ENCODE measurements around the gene SLC38A7.
"Not testable (repeated sequence)": the region's sequence is repeated elsewhere in the genome, so short reads cannot be mapped to it uniquely, and the experiment has no call there.

SLC38A7 gene

GRCh38 chr16:58684354-58685083 lies at the start of gene SLC38A7:
SLC38A7 (minus strand) TSS chr16:58684770; CDS start chr16:58680126, 4,644 bp downstream.
- peak; percentile 71 for DNase-seq (ENCODE audit: low spot score)

GRCh38 chr16:58733671-58734458 lies 49.3 kb upstream of the SLC38A7 start, which contains the start of gene GOT2:
GOT2 (minus strand) TSS chr16:58734316; CDS start chr16:58734228, 88 bp downstream.
- DNase-seq (ENCODE audit: low spot score) = peak; percentile 84

GRCh38 chr16:58733248-58733670 lies 48.7 kb upstream of the SLC38A7 start:
- no peak for DNase-seq (ENCODE audit: low spot score)

GRCh38 chr16:58732545-58733247 lies 48.1 kb upstream of the SLC38A7 start:
- peak; percentile 10 for DNase-seq (ENCODE audit: low spot score)

GRCh38 chr16:58730724-58731370 lies 46.3 kb upstream of the SLC38A7 start:
- DNase-seq (ENCODE audit: low spot score) = no peak

GRCh38 chr16:58727796-58728568 lies 43.4 kb upstream of the SLC38A7 start:
- DNase-seq (ENCODE audit: low spot score) = no peak

GRCh38 chr16:58727028-58727781 lies 42.6 kb upstream of the SLC38A7 start:
- DNase-seq (ENCODE audit: low spot score) = no peak

- no peak for DNase-seq (ENCODE audit: low spot score)
Measured at GRCh38 chr16:58723109-58723508, 38.5 kb upstream of the SLC38A7 start.

- no peak for DNase-seq (ENCODE audit: low spot score)
Measured at GRCh38 chr16:58717994-58718393, 33.4 kb upstream of the SLC38A7 start.

- DNase-seq (ENCODE audit: low spot score) = no peak
Measured at GRCh38 chr16:58716468-58716867, 31.9 kb upstream of the SLC38A7 start.

- DNase-seq (ENCODE audit: low spot score) = no peak
Measured at GRCh38 chr16:58713742-58714141, 29.2 kb upstream of the SLC38A7 start.

GRCh38 chr16:58709333-58709732 lies 24.8 kb upstream of the SLC38A7 start:
- DNase-seq (ENCODE audit: low spot score) = no peak

- no peak for DNase-seq (ENCODE audit: low spot score)
Measured at GRCh38 chr16:58699151-58699550, 14.6 kb upstream of the SLC38A7 start.

- no peak for DNase-seq (ENCODE audit: low spot score)
Measured at GRCh38 chr16:58695368-58695767, 10.8 kb upstream of the SLC38A7 start.

- DNase-seq (ENCODE audit: low spot score) = no peak
Measured at GRCh38 chr16:58692450-58692849, 7.9 kb upstream of the SLC38A7 start.

GRCh38 chr16:58686985-58687706 lies 2.6 kb upstream of the SLC38A7 start:
- DNase-seq (ENCODE audit: low spot score) = not testable (repeated sequence)

GRCh38 chr16:58685084-58685449 lies 497 bp upstream of the SLC38A7 start:
- DNase-seq (ENCODE audit: low spot score) = no peak

- no peak for DNase-seq (ENCODE audit: low spot score)
Measured at GRCh38 chr16:58684001-58684353, 593 bp downstream of the SLC38A7 start.

- no peak for DNase-seq (ENCODE audit: low spot score)
Measured at GRCh38 chr16:58679763-58680162, 4.8 kb downstream of the SLC38A7 start.

GRCh38 chr16:58678716-58679115 lies 5.9 kb downstream of the SLC38A7 start:
- DNase-seq (ENCODE audit: low spot score) = no peak
